HFFc6 (cell line): ENCODE data around the gene RERGL. TPM values are rescaled to one million over a fixed set of nuclear protein-coding genes. Genes with fewer than 3 reads are reported as not detected.
"Not testable (repeated sequence)": the region's sequence is repeated elsewhere in the genome, so short reads cannot be mapped to it uniquely, and the experiment has no call there.

Experiments
- DNase-seq: peaks from one replicate; pipeline ENCODE4 v3.0.0-alpha.2; 2018
- H3K27ac Mint-ChIP-seq: 2 replicates; pipeline ENCODE4 v1.8.0; 2020; ENCODE audit warnings: mild to moderate bottlenecking, mixed read lengths
- H3K27me3 Mint-ChIP-seq: 2 replicates; pipeline ENCODE4 v1.8.0; 2021; ENCODE audit warnings: mild to moderate bottlenecking, moderate library complexity, mixed read lengths; ENCODE audit not compliant: insufficient read depth
- H3K36me3 Mint-ChIP-seq: 2 replicates; pipeline ENCODE4 v1.8.0; 2021; ENCODE audit warnings: low read depth, mixed read lengths
- H3K4me1 Mint-ChIP-seq: 2 replicates; pipeline ENCODE4 v1.8.0; 2020; ENCODE audit warnings: low read depth, mixed read lengths
- H3K4me3 Mint-ChIP-seq: 2 replicates; pipeline ENCODE4 v1.8.0; 2020; ENCODE audit warnings: mild to moderate bottlenecking, moderate library complexity, mixed read lengths
- H3K9me3 Mint-ChIP-seq: 2 replicates; pipeline ENCODE4 v1.8.0; 2020; ENCODE audit warnings: mild to moderate bottlenecking, mixed read lengths
- CTCF ChIP-seq: fragments of 200-600 bp; sonication (generic); IDR thresholded peaks from 2 replicates; pipeline ENCODE4 v1.5.0; 2021; ENCODE audit warnings: antibody characterized with exemption, mild to moderate bottlenecking
- total RNA-seq, 6 experiments: library from RNA; stranded (reverse); fragmentation: NEBNext Ultra II Directional; extraction: Animal tissue kit (Norgen Biotek cat#: 25700); gene quantifications; 2 replicates in 1 of 6; 3 replicates in 5 of 6; pipeline ENCODE4 v1.2.3, GENCODE V29; 2021

The RERGL gene
- total RNA-seq, 6 experiments from 2014 or later, result not detected

DNA sequence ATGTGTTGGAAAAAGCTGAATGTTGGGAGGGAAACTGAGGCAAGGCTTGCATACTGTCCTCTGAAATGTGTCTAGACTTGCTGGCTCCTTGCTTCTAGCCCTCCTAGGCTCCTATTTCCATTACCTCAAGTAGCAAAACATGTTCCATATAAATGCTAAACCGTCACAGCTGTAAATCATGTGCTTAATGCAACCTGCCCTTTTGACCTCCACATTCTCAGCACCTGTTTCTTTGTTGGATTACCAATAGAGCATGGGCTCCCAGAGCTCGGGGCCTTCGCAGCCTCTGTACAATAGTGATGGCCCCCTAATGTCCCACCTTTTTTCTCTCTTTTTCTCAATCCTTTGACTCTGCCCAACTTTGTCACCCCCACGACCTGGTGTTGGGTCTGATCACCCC lies 23.3 kb downstream of the RERGL start:
- no peak overlapping the region for H3K4me3 Mint-ChIP-seq
- DNase-seq, result no peak
- H3K27me3 Mint-ChIP-seq, result no peaks in the 10 kb centered on the region; the same call in 1 of the 2 replicates
- no peak for TF ChIP-seq CTCF
- H3K4me1 Mint-ChIP-seq, result no peaks in the 10 kb centered on the region
- peaks cover 22% of the 10 kb centered on the region for H3K9me3 Mint-ChIP-seq
- no peak overlapping the region for H3K27ac Mint-ChIP-seq
- H3K36me3 Mint-ChIP-seq, result no peaks in the 10 kb centered on the region

- not testable (repeated sequence) for H3K4me1 Mint-ChIP-seq, H3K27me3 Mint-ChIP-seq, DNase-seq, H3K36me3 Mint-ChIP-seq, H3K4me3 Mint-ChIP-seq, H3K27ac Mint-ChIP-seq
- H3K9me3 Mint-ChIP-seq, result peaks cover 48% of the 10 kb centered on the region
Measured at GRCh38 chr12:18062867-18063266, 27.1 kb downstream of the RERGL start.

DNA sequence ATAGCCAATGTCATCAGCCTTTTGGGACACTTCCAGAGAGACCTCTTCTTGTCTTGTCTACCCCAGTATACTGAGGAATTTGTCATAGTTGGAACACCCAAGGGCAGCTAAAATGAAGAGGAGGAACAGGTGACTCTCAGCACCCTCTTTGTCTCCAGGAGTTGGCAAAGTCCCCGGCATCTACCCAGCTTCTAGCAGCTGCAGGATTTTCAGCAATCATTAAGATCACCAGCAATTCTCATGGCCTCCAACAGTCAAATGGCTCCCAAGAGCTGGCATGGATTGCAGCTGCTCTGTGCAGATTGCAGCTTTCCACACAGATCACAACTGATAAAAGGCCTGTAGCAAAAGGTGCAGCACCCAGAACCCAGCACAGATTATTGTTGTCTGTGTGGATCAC lies 32.9 kb downstream of the RERGL start:
- no peak for TF ChIP-seq CTCF
- DNase-seq, result no peak
- H3K4me3 Mint-ChIP-seq, result no peak overlapping the region

GRCh38 chr12:18054925-18055619 lies 34.9 kb downstream of the RERGL start:
- TF ChIP-seq CTCF, result no peak
- Mint-ChIP-seq H3K27me3 (no peaks in the 10 kb centered on the region), H3K4me3 (no peak overlapping the region), H3K9me3 (peaks cover 38% of the 10 kb centered on the region), H3K4me1 (no peaks in the 10 kb centered on the region), H3K36me3 (no peaks in the 10 kb centered on the region), H3K27ac (no peak overlapping the region)
- no peak for DNase-seq

More for the DNA sequence above, 32.9 kb downstream of the RERGL start:
- no peaks in the 10 kb centered on the region for H3K4me1 Mint-ChIP-seq
- H3K27ac Mint-ChIP-seq, result no peak overlapping the region
- H3K9me3 Mint-ChIP-seq, result peaks cover 44% of the 10 kb centered on the region
- H3K36me3 Mint-ChIP-seq, result no peaks in the 10 kb centered on the region
- no peaks in the 10 kb centered on the region; the same call in 1 of the 2 replicates for H3K27me3 Mint-ChIP-seq

DNA sequence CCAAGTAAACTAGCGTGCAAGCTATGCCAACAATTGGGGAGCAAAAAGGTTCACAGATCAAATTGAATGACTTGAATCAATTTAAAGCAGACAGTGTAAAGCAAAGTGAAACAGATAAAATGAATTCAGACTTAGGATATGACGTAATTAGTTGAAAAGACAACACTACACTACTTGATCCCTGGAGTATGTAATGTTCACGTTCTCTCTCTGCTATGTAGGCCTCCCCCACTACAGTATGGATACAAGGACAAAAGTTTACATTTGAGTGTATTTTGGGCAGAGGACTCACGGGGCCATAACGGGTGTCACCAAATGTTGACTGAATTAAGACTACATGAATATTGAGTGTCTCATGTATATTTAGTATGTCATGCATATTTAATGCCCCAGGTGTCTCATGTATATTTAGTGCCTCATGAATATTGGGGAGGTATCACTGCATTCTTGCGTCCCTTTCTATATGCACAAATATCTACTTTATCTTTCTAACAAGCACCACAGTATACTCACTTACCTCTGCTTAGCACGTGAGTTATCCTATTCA lies 44.5 kb downstream of the RERGL start:
- no peak overlapping the region for H3K4me3 Mint-ChIP-seq
- DNase-seq, result no peak
- H3K9me3 Mint-ChIP-seq, result peaks cover 10% of the 10 kb centered on the region
- no peak for TF ChIP-seq CTCF
- H3K36me3 Mint-ChIP-seq, result peaks cover 7% of the 10 kb centered on the region
- H3K4me1 Mint-ChIP-seq, result no peaks in the 10 kb centered on the region
- H3K27me3 Mint-ChIP-seq, result no peaks in the 10 kb centered on the region
- no peak overlapping the region for H3K27ac Mint-ChIP-seq

- peaks cover 32% of the 10 kb centered on the region for H3K9me3 Mint-ChIP-seq
- H3K36me3 Mint-ChIP-seq, H3K4me3 Mint-ChIP-seq: not testable (repeated sequence)
Measured at GRCh38 chr12:18040060-18040742, 49.8 kb downstream of the RERGL start.

More at GRCh38 chr12:18040060-18040742, 49.8 kb downstream of the RERGL start:
- H3K27ac Mint-ChIP-seq, DNase-seq, H3K4me1 Mint-ChIP-seq, H3K27me3 Mint-ChIP-seq: not testable (repeated sequence)

Other genes starting within 250 kb of the RERGL start
- not detected for gene PIK3C2G, start 171.3 kb upstream of the RERGL start, total RNA-seq